ENCODE results near the gene MEGF11.

Gene MEGF11

GRCh38 chr15:66253418-66254088 lies at the start of gene MEGF11:
TSS of gene MEGF11 (minus strand) at chr15:66253750. CDS start at chr15:66128403, 125,347 bp downstream.
- no peak for DNase-seq

DNA sequence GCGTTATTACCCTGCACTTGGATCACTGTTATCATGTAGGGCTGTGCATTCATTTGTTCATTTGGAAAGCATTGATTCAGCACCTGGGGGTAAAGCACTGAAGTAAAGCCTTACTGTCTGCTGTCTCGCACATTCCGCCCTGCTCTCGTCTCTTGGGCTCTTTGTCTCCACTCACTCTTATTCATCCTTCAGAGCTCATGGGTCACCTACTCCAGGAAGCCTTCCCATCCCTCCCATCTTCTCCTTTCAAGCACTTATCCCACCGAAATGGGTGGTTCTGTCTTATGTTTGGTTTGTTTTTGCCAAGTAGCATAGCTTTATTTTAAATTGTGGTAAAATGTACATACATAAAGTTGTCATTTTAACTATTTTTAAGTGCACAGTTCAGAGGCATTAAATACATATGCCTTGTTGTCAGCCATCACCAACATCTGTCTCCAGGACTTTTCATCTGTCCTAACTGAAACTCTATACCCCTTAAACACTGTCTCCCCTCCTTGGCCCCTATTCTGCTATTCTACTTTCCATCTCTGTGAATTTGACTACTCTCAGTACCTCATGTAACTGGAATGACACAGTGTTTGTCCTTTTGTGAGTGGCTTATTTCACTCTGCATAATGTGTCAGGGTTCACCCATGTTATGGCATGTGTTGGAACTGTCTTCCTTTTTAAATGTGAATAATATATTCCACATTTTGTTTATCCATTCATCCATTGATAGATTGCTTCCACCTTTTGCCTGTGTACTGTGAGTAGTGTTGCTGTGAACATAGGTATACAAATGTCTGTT lies 49.1 kb upstream of the MEGF11 start:
- DNase-seq = no peak

GRCh38 chr15:66298803-66299251 lies 45.3 kb upstream of the MEGF11 start:
- DNase-seq = no peak

DNA sequence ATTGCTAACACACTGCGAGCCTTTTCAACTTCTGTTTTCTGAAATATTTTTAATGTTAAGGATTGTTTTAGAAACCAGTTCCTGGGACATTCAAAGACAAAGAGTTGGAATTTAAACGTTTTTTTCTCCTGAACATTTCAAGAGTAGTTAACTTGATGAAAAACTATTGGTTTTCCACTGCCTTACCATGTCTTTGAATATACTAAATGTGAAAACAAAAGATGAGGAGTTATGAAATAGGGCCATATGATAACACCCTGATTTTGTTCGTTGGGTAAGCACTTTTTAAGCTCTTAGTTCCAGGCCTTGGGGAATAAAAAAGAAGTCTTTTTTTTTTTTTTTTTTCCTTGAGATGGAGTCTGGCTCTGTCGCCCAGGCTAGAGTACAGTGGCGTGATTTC lies 42.6 kb upstream of the MEGF11 start:
- no peak for DNase-seq

DNA sequence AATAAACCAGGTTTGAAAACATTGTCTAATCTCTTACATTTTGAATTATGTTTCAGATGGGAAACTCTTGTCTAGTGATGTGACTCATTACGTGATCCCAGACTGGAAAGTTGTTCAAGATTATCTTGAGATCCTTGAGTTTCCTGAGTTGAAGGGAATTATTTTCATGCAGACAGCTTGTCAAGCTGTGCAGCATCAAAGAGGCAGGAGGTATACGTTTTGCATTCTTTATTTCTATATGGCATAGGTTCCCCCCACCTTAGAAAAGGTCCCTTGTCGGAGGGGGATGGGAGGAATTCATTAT lies 41.3 kb upstream of the MEGF11 start:
- no peak for DNase-seq

DNA sequence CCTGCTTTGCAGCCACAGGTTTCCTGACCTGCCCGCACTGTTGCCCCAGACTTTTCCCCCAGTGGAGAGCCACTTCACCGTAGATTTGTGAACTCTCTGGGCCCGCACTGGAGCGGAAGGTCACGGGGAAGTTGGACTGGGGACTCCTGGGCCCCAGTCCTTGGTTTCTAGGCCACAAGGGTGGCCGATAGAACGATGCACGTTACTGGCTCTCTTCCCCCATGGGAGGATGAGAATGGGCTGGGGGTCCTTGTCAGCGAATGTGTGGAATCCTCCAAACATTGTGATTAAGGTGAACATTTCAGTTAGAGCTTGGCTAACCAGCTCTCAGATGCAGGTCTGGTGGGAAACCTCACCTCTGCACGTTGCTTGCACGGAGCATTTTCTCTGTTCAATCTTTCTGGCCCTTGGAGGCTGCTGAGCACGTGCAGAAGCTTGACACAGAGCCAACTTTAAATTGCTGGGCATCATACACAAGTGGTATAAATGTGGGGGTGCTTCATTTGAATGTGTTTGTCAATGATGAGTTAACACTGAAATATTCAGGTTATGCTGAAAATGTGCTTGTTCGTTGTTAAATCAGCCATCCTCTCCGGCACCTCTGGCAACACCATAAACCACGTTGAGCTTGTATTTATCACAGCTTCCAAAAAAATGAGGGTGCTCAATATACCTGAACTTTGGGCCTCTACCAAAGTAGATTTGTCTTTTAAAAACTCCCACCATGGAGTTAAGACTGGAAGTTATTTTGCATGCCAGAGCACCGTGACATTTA lies 40.8 kb upstream of the MEGF11 start:
- DNase-seq = peak in 1 of 2 donors; percentile 16

GRCh38 chr15:66293419-66294156 lies 40.0 kb upstream of the MEGF11 start, which contains the start of gene DIS3L:
TSS of gene DIS3L (plus strand) at chr15:66293568. CDS start at chr15:66293597, 29 bp downstream.
- peak; percentile 54 for DNase-seq

DNA sequence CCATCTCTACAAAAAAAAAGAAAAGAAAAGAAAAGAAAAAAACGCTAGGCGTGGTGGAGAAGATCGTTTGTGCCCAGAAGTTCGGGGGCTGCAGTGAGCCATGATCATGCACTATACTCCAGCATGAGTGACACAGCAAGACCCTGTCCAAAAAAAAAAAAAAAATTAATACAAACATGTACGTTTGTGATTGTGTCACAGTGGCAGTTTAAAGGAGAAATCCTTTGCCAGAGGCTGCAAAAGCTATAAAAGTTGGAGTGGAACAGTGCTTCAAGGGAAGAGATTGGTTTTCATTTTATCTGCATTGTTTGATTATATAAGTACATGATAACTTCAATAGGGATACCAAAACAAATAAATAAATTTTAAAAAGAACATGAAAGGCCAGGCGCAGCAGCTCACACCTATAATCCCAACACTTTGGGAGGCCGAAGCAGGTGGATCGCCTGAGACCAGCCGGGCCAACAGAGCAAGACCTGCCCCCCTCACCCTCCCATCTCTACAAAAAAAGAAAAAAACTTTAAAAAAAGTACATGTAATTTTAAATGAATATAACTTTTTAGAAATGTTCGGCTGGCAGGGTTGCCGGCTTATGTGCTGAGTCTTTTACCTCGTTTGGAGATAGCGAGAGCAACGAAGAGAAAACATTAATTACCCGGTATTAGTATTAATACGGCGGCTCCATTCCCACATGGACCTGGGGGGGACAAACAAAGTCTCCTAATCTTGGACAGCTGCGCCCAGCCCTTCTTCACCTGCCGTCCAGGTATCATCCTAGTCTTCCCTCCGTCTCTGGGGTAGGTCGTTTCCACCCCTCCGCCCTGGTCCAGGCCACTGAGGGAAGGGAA lies 39.2 kb upstream of the MEGF11 start:
- DNase-seq = no peak

GRCh38 chr15:66291816-66292570 lies 38.4 kb upstream of the MEGF11 start:
- DNase-seq = no peak

- DNase-seq = no peak
Measured at GRCh38 chr15:66290518-66290917, 37.0 kb upstream of the MEGF11 start.

GRCh38 chr15:66290007-66290406 lies 36.5 kb upstream of the MEGF11 start:
- no peak for DNase-seq

GRCh38 chr15:66288551-66289185 lies 35.1 kb upstream of the MEGF11 start:
- DNase-seq = no peak

DNA sequence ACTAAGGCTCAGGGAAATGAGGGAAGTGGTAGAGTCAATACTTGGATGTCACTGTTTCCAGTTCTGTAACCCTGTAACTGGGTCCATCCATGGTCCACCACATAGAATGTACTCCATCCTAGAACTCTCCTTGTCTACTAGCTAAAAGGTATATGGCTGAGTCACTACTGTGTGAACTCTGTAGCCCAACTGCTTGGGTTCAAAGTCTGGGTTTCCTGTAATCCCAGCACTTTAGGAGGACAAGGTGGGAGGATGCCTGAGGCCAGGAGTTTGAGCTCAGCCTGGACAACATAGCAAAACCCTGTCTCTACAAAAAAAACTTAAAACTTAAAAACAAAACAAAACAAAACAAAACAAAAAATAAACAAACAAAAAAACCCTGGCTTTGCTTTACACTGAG lies 34.5 kb upstream of the MEGF11 start:
- no peak for DNase-seq

GRCh38 chr15:66287461-66288057 lies 34.0 kb upstream of the MEGF11 start:
- DNase-seq = no peak

DNA sequence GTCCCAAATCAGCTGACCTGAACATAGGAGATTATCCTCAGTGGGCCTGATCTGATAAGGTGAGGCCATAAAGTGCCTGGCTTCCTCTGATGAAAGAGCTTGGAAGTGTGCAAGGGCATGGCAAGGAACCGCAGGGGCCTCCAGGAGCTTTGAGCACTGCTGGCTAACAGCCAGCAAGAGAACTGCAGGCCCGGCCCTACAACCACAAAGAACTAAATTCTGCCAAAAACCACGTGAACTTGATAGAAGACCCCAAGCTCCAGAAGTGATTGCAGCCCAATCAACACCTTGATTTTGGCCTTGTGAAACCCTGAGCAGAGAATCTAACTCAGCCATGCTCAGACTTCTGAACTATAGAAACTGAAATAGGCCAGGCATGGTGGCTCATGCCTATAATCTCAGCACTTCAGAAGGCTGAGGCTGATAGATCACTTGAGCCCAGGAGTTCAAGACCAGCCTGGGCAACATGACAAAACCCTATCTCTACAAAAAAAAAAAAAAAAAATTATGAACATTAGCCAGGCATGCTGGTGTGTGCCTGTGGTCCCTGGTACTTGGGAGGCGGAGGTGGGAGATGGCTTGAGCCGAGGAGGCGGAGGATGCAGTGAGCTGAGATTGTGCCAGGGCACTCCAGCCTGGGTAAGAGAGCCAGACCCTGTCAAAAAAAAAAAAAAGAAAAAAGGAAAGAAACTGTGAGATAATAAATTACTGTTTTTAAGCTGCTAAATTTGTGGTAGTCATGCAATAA lies 32.2 kb upstream of the MEGF11 start:
- DNase-seq = no peak

- no peak for DNase-seq
Measured at GRCh38 chr15:66284271-66284670, 30.7 kb upstream of the MEGF11 start.

- DNase-seq = no peak
Measured at GRCh38 chr15:66278671-66279070, 25.1 kb upstream of the MEGF11 start.

DNA sequence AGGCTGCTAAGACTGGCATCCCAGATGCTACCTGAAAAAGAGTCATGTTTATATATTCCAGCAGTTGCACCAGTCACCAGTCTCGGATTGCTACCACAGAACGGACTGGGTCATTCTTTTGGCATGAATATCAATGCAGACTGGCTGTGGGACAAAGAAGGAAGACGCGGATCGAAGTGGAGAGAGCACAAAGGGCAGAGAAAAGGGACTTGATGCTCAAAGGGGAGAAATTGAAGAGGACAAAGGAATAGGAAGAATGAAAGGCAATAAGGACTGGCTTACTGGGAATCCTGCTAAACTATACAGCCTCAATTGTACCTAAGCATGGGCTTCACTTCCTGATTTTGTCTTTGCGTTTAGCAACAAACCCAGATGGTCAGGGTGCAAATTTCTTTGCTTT lies 24.5 kb upstream of the MEGF11 start:
- no peak for DNase-seq

GRCh38 chr15:66276546-66276945 lies 23.0 kb upstream of the MEGF11 start:
- no peak for DNase-seq
